ENCODE results near the gene H3-3A.
A peak's percentile ranks its signal among the peaks of the same experiment; 100 is the strongest.

Gene H3-3A

GRCh38 chr1:226034482-226034881 is 28.0 kb upstream of the H3-3A start:
- DNase-seq (ENCODE audit: low read depth) = peak; percentile 100
- TF ChIP-seq, protein P1, sequence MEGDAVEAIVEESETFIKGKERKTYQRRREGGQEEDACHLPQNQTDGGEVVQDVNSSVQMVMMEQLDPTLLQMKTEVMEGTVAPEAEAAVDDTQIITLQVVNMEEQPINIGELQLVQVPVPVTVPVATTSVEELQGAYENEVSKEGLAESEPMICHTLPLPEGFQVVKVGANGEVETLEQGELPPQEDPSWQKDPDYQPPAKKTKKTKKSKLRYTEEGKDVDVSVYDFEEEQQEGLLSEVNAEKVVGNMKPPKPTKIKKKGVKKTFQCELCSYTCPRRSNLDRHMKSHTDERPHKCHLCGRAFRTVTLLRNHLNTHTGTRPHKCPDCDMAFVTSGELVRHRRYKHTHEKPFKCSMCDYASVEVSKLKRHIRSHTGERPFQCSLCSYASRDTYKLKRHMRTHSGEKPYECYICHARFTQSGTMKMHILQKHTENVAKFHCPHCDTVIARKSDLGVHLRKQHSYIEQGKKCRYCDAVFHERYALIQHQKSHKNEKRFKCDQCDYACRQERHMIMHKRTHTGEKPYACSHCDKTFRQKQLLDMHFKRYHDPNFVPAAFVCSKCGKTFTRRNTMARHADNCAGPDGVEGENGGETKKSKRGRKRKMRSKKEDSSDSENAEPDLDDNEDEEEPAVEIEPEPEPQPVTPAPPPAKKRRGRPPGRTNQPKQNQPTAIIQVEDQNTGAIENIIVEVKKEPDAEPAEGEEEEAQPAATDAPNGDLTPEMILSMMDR (conservative IDR thresholded peaks at IDR 0.05; ENCODE audit: control insufficient read depth, insufficient read depth, low read depth, low read length) = no peak
- H3K4me3 ChIP-seq (ENCODE audit: control insufficient read depth, low read depth, low read length) = no peak overlapping the region

DNA sequence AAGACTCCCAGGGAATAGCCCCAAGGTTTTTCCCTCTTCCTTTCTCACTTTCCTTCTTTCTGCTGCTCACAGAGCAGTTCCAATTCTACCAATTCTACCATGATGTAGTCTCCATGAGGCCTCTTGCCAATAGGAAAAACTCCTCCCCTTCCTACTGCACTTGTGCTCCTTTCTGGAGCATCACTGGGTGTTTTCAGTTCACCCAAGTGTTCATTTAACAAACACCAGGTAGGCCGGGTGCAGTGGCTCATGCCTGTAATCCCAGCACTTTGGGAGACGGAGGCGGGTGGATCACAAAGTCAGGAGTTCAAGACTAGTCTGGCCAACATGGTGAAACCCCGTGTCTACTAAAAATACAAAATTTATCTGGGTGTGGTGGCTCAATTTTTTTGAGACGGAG is 26.6 kb upstream of the H3-3A start:
- TF ChIP-seq, protein P1 (conservative IDR thresholded peaks at IDR 0.05; ENCODE audit: control insufficient read depth, insufficient read depth, low read depth, low read length) = no peak
- DNase-seq (ENCODE audit: low read depth) = no peak
- no peak overlapping the region for H3K4me3 ChIP-seq (ENCODE audit: control insufficient read depth, low read depth, low read length)

DNA sequence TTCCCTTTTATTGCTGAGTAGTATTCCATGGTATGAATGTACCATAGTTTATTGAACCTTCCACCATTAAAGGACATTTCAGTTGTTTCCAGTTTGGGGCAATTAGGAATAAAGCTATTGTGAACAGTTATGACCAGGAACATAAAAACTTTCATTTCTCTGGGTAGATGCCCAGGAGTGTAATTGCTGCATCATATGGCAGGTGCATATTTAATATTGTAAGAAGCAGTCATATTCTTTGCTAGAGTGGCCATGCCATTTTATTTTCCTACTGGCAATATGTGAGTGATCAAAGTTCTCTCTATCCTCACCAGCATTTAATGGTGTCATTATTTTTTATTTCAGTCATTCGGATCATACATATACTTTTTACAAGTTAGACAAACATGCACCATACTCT is 23.9 kb upstream of the H3-3A start:
- no peak overlapping the region for H3K4me3 ChIP-seq (ENCODE audit: control insufficient read depth, low read depth, low read length)
- DNase-seq (ENCODE audit: low read depth) = no peak
- TF ChIP-seq, protein P1 (conservative IDR thresholded peaks at IDR 0.05; ENCODE audit: control insufficient read depth, insufficient read depth, low read depth, low read length) = no peak

GRCh38 chr1:226041419-226041818 is 21.1 kb upstream of the H3-3A start:
- no peak overlapping the region for H3K4me3 ChIP-seq (ENCODE audit: control insufficient read depth, low read depth, low read length)
- no peak for DNase-seq (ENCODE audit: low read depth)
- TF ChIP-seq, protein P1 (conservative IDR thresholded peaks at IDR 0.05; ENCODE audit: control insufficient read depth, insufficient read depth, low read depth, low read length) = no peak

DNA sequence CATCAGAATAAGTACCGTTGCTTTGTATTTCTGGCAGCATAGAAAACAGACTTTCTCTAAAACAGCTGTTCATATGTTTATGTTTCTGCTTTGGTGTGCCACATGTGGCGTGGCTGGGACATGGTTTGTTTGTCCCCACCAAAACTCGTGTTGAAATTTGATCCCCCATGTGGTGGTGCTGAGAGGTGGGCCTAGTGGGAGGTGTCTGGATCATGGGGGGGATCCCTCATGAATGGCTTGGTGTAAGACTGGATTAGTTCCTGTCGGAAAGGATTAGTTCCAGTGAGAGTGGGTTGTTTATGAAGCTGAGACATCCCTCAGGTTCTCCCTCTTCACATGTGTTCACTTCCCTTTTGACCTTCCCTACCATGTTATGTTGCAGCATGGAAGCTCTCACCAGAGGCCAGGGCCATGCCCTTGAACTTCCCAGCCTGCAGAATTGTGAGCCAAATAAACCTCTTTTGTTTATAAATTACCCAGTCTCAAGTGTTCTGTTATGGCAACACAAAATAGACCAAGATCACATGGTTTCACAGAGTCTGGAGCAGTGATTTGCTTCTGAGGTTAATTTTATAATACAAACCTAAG is 17.9 kb upstream of the H3-3A start:
- TF ChIP-seq, protein P1 (conservative IDR thresholded peaks at IDR 0.05; ENCODE audit: control insufficient read depth, insufficient read depth, low read depth, low read length) = no peak
- no peak for DNase-seq (ENCODE audit: low read depth)
- no peak overlapping the region for H3K4me3 ChIP-seq (ENCODE audit: control insufficient read depth, low read depth, low read length)

- DNase-seq (ENCODE audit: low read depth) = peak; percentile 85
- TF ChIP-seq, protein P1 (conservative IDR thresholded peaks at IDR 0.05; ENCODE audit: control insufficient read depth, insufficient read depth, low read depth, low read length) = no peak
- H3K4me3 ChIP-seq (ENCODE audit: control insufficient read depth, low read depth, low read length) = no peak overlapping the region
Measured at GRCh38 chr1:226046240-226046639, 16.3 kb upstream of the H3-3A start.

- TF ChIP-seq, protein P1 (conservative IDR thresholded peaks at IDR 0.05; ENCODE audit: control insufficient read depth, insufficient read depth, low read depth, low read length) = no peak
- DNase-seq (ENCODE audit: low read depth) = peak; percentile 51
- no peak overlapping the region for H3K4me3 ChIP-seq (ENCODE audit: control insufficient read depth, low read depth, low read length)
Measured at GRCh38 chr1:226047495-226047894, 15.0 kb upstream of the H3-3A start.

Measured in fibroblast of mammary gland (primary cell).